Upper lobe of left lung (tissue), 4 donors: ENCODE data around the gene MRPS24.

Experiments
- POLR2A ChIP-seq, 4 donors: fragments of 450-650 bp; IDR thresholded peaks; one replicate each; pipeline ENCODE4 v1.5.1; 2016 to 2017; ENCODE audit warnings: antibody characterized with exemption in 4 of 4, mild to moderate bottlenecking in 2 of 4
- POLR2AphosphoS5 ChIP-seq, 2 donors: sonication (generic); formaldehyde crosslinking; IDR thresholded peaks; one replicate each; pipeline ENCODE4 v1.5.1; 2017; ENCODE audit warnings: antibody characterized with exemption in 2 of 2
- TF ChIP-seq, protein P1 (sequence below), 6 experiments: fragments of 450-650 bp in 4 of 6; fragments of 200-600 bp in 2 of 6; sonication (generic) in 2 of 6; IDR thresholded peaks; one replicate each; pipeline ENCODE4 v1.5.1; 2016 to 2019; ENCODE audit warnings: antibody characterized with exemption in 6 of 6

DNA sequence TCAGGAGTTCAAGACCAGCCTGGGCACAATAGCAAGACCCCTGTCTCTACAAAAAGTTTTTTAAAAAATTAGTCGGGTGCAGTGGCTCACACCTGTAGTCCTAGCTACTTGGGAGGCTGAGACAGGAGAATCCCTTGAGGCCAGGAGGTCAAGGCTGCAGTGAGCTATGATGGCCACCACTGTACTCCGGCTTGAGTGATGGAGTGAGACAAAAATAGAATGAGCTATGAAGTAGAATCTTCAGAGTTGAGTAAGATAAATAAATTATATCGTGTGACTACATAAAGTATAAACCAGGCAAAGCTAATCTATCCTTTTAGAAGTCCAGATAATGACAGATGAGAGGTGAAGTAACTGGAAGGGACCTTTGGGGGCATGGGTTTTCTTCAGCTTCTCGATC is 15.3 kb upstream of the MRPS24 start:
- TF ChIP-seq, protein P1, sequence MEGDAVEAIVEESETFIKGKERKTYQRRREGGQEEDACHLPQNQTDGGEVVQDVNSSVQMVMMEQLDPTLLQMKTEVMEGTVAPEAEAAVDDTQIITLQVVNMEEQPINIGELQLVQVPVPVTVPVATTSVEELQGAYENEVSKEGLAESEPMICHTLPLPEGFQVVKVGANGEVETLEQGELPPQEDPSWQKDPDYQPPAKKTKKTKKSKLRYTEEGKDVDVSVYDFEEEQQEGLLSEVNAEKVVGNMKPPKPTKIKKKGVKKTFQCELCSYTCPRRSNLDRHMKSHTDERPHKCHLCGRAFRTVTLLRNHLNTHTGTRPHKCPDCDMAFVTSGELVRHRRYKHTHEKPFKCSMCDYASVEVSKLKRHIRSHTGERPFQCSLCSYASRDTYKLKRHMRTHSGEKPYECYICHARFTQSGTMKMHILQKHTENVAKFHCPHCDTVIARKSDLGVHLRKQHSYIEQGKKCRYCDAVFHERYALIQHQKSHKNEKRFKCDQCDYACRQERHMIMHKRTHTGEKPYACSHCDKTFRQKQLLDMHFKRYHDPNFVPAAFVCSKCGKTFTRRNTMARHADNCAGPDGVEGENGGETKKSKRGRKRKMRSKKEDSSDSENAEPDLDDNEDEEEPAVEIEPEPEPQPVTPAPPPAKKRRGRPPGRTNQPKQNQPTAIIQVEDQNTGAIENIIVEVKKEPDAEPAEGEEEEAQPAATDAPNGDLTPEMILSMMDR (IDR thresholded peaks at IDR 0.05), result no peak
- TF ChIP-seq POLR2AphosphoS5 (IDR thresholded peaks at IDR 0.05), result no peak
- no peak for TF ChIP-seq POLR2A (IDR thresholded peaks at IDR 0.05)
